Sigmoid colon (tissue), 7 donors: ENCODE data around the gene HOXB5. TPM values are rescaled to one million over a fixed set of nuclear protein-coding genes. Genes with fewer than 3 reads are reported as not detected.

Experiments used
- DNase-seq: peaks from one replicate; pipeline ENCODE4 v3.0.0-alpha.2; 2019
- H3K27ac ChIP-seq, 4 donors: fragments of 200-600 bp; sonication (generic); one replicate each; pipeline ENCODE4 v1.5.1; 2016 to 2019; ENCODE audit warnings: mild to moderate bottlenecking in 1 of 4
- H3K27me3 ChIP-seq, 3 donors: fragments of 200-600 bp; sonication (generic); one replicate each; pipeline ENCODE4 v1.5.1; 2019; ENCODE audit warnings: mild to moderate bottlenecking in 1 of 3
- H3K36me3 ChIP-seq, 4 donors: fragments of 200-600 bp; sonication (generic); one replicate each; pipeline ENCODE4 v1.5.1; 2016 to 2019
- H3K4me1 ChIP-seq, 4 donors: fragments of 200-600 bp; sonication (generic); one replicate each; pipeline ENCODE4 v1.5.1; 2017 to 2019
- H3K4me3 ChIP-seq, 4 donors: fragments of 200-600 bp; sonication (generic); one replicate each; pipeline ENCODE4 v1.5.1; 2017 to 2019; ENCODE audit warnings: mild to moderate bottlenecking in 2 of 4, moderate library complexity in 1 of 4
- H3K9me3 ChIP-seq, 4 donors: fragments of 200-600 bp in 3 of 4; sonication (generic) in 3 of 4; one replicate each; pipeline versions ENCODE4 v1.5.1 to v1.6.1; 2013 to 2019
- EP300 ChIP-seq, 4 donors: sonication (generic); formaldehyde crosslinking; IDR thresholded peaks; one replicate each; pipeline ENCODE4 v1.6.1; 2017; ENCODE audit warnings: antibody characterized with exemption in 4 of 4
- POLR2A ChIP-seq, 2 donors: fragments of 450-650 bp; IDR thresholded peaks; one replicate each; pipeline ENCODE4 v1.6.1; 2016; ENCODE audit warnings: antibody characterized with exemption in 2 of 2, mild to moderate bottlenecking in 2 of 2, moderate library complexity in 2 of 2
- POLR2AphosphoS5 ChIP-seq, 4 donors: sonication (generic); formaldehyde crosslinking; IDR thresholded peaks; one replicate each; pipeline ENCODE4 v1.6.1; 2017; ENCODE audit warnings: antibody characterized with exemption in 4 of 4
- whole genome bisulfite sequencing, 2 donors: extraction: QIAGEN DNeasy Blood & Tissue Kit; methylation state at CpG; one replicate each; pipeline ENCODE4 v1.1.7; 2013; 5-methylcytosine and 5-hydroxymethylcytosine counted together
- intact Hi-C: fragments of 100-400 bp; cut with DNase I; formaldehyde crosslinking; loops from one replicate; pipeline ENCODE4 v1.15.1; 2023
- polyA plus RNA-seq, 3 donors: library from polyadenylated mRNA; stranded (reverse); fragments of 200-250 nt; gene quantifications; one replicate each; pipeline ENCODE4 v1.2.3, GENCODE V29; 2013
- total RNA-seq, 4 donors: library from RNA; depleted of rRNA; stranded (reverse); fragments of >200 nt; gene quantifications; one replicate each; pipeline ENCODE4 v1.1.0, GENCODE V29; 2016
- TF ChIP-seq, protein P1 (sequence below), 4 experiments: fragments of 450-650 bp in 3 of 4; fragments of 200-600 bp in 1 of 4; IDR thresholded peaks; one replicate each; pipeline ENCODE4 v1.5.1; 2016 to 2019; ENCODE audit warnings: antibody characterized with exemption in 4 of 4, mild to moderate bottlenecking in 3 of 4, moderate library complexity in 2 of 4
- donor health status: healthy with polysubstance abuse.
- donor health status: Bipolar disorder and iron deficiency.
- donor health status: healthy.

Gene HOXB5
- total and polyA plus RNA-seq, 7 donors, result 1.5 to 13.9 (median 2.5) TPM

DNA sequence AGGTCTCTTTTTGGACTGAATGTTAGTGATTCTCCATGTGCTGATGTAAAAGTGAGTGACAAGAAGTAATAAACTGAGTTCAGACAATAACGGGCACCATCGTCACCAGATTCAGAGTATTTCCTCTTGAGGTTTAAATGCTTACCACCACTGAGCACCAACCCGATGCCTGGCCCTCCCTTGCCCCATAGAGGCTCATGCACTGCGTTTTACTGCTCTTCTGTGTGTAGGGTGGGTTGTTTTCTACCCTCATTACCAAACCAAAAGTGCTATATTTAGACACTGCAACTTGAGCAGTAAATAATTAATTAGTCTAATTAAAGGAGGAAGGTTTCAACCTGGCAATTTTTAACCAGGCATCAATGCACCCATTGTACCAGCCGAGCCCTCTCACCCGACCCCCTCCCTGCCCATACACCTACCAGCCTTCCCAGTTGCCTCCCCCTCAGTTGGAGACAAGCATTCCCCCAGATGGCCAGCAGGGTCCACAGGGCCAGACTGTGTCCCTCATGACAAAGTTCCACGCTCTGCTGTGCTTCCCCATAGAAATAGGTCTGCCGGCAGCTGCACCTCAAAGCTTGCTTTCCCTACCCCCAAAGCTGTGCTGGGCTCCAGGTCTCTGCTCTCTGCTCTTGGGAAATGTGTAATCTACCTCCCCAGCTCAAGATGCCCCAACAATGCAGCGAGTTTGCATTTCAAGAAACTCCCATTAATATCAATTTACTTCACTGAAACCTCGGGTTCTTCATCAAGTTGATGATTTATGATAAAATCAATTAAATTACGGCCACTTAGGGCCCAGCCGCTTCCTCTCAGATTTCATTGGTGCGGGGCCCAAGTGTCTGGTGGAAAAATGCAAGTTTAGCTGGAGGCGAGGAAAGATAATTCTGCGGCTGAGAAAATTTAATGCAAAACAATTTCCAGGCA, 31.4 kb downstream of the HOXB5 start:
- H3K4me3 ChIP-seq, result no peak overlapping the region

DNA sequence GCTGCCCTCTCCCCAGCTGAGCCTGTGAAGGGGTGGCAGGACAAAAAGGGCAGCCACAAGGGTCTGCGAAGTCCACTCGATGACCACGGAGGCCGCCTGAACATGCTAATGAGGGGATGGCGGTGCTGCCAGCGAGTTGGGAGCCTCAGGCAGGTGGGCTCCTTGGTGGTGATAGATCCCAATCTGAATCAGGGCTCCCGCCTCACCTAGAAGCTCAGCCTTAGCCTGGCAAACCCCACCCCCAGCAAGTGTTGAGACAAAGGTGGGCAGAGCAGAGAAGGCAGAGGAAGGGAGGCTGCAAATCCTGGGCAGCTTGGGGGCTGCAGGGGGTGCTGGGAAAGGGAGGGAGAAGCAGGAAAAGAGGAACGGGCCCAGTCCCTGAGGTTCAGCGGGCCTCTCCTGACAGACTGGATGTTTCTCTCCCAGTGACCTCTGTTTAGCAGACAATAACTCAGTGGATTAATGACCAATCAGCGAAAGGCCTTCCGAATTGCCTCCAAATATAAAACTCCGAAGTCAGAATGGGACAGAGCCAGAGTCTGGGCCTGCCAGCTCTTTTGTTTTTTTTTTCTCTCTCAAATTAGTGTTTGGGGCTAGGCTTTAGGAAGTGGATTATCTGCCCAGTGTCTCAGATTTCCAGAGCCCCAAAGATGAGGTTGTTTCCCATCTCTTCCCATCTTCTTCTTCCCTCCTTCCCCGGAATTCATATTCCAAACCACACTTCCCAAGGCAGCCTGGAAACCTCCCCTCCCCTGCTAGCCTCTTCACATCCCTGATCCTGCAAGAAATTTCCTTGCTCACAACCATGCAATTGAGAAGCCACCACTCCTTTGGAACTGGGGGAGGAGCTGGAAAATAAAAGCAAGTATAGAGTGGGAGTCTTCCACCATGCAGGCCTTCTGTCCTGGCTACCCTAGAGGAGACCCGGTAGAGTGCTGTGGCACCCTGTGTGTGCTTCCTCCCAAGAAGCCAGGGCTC, 33.5 kb downstream of the HOXB5 start:
- no peak for DNase-seq
- TF ChIP-seq POLR2A (IDR thresholded peaks at IDR 0.05), result peak in 1 of 2 donors; percentile 31
- no peak for TF ChIP-seq EP300 (IDR thresholded peaks at IDR 0.05)
- TF ChIP-seq POLR2AphosphoS5 (IDR thresholded peaks at IDR 0.05), result peak; percentile 60 to 83 (median 72)
- H3K4me3 ChIP-seq, result peak overlapping the region in 3 of 4 donors; percentile 24 to 52 (median 51)
- intact Hi-C loops, result no loop called here
- peaks cover 0 to 99% (median 95%) of the 10 kb centered on the region in 4 donors for H3K4me1 ChIP-seq
- peak overlapping the region; percentile 94 to 99 (median 96) for H3K27ac ChIP-seq
- WGBS, 2 donors, result 81 to 88% methylated on average over 14 of the region's 14 CpGs
- no peaks in the 10 kb centered on the region for H3K27me3 ChIP-seq
- H3K9me3 ChIP-seq, result no peaks in the 10 kb centered on the region
- no peaks in the 10 kb centered on the region for H3K36me3 ChIP-seq

More for the DNA sequence above, 31.4 kb downstream of the HOXB5 start:
- peaks cover 0 to 100% (median 99%) of the 10 kb centered on the region in 4 donors for H3K4me1 ChIP-seq
- H3K27ac ChIP-seq, result peak overlapping the region; percentile 94 to 99 (median 96)
- 67% methylated on average over 15 of the region's 15 CpGs for WGBS, 2 donors
- TF ChIP-seq POLR2AphosphoS5 (IDR thresholded peaks at IDR 0.05) (no peak), EP300 (IDR thresholded peaks at IDR 0.05) (no peak), POLR2A (IDR thresholded peaks at IDR 0.05) (no peak)
- TF ChIP-seq, protein P1, sequence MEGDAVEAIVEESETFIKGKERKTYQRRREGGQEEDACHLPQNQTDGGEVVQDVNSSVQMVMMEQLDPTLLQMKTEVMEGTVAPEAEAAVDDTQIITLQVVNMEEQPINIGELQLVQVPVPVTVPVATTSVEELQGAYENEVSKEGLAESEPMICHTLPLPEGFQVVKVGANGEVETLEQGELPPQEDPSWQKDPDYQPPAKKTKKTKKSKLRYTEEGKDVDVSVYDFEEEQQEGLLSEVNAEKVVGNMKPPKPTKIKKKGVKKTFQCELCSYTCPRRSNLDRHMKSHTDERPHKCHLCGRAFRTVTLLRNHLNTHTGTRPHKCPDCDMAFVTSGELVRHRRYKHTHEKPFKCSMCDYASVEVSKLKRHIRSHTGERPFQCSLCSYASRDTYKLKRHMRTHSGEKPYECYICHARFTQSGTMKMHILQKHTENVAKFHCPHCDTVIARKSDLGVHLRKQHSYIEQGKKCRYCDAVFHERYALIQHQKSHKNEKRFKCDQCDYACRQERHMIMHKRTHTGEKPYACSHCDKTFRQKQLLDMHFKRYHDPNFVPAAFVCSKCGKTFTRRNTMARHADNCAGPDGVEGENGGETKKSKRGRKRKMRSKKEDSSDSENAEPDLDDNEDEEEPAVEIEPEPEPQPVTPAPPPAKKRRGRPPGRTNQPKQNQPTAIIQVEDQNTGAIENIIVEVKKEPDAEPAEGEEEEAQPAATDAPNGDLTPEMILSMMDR (IDR thresholded peaks at IDR 0.05), result peak in 2 of 4 experiments; percentile 11 to 38
- no peaks in the 10 kb centered on the region for H3K9me3 ChIP-seq
- no peaks in the 10 kb centered on the region for H3K27me3 ChIP-seq
- H3K36me3 ChIP-seq, result no peaks in the 10 kb centered on the region
- intact Hi-C loops, result no loop called here
- DNase-seq, result no peak

DNA sequence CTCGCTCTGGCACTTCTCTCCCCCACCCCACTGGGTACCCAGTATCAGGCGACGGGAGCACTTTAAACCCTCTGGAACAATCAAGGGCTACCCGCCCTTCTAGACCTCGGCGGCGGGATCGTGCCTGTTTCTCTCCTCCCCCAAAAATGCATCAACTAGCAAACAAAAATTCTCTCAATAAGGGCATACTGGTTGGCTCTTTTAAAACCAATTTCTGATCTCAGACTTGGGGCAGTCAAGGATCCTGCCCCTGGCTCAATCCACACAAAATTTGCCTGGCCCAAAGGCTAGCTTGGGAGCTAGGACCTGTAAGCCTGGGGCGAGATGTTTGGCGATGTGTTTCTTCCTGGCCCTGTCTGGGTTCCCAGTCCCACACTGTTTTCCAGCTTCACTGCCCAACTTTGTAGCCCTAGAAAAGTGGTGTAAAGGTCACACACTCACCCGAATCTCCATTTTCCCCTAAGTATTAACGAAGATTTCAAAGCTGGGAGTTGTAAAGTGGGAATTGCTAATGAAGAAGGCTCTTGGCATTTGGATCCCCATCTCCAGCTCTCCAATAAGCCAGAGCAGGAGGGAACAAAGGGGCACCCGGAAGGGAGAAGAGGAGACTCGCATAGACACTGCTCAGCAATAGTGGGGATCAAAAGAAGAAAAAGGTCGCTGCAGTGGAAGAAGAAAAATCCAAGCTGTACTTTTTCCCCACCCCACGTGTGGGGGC, 34.3 kb downstream of the HOXB5 start:
- Histone ChIP-seq H3K9me3 (no peaks in the 10 kb centered on the region), H3K4me1 (peaks cover 0 to 98% (median 89%) of the 10 kb centered on the region in 4 donors), H3K27ac (peak overlapping the region; percentile 94 to 99 (median 96)), H3K36me3 (no peaks in the 10 kb centered on the region), H3K4me3 (peak overlapping the region in 3 of 4 donors; percentile 24 to 52 (median 51)), H3K27me3 (no peaks in the 10 kb centered on the region)
- intact Hi-C loops, result no loop called here
- WGBS, 2 donors, result 80 to 85% methylated on average over 16 of the region's 16 CpGs
- DNase-seq, result peak; percentile 55
- TF ChIP-seq POLR2AphosphoS5 (IDR thresholded peaks at IDR 0.05) (no peak), EP300 (IDR thresholded peaks at IDR 0.05) (no peak), POLR2A (IDR thresholded peaks at IDR 0.05) (no peak)
- TF ChIP-seq, protein P1 (IDR thresholded peaks at IDR 0.05), result no peak

DNA sequence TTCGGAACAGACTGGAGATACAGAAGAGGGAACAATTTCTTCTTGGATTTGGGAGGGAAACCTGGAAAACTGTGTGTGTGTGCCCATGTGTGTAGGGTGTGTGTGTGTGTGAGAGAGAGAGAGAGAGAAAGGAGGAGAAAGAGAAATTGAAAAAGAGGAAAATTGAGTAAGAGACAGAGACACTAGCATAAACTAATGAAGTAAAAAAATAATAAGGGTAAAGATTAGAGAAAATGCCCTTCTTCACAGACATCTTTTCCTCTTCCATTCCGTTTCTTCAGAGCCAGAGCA, 34.8 kb downstream of the HOXB5 start:
- WGBS, 2 donors, result 87 to 89% methylated on average over 2 of the region's 2 CpGs
- no peaks in the 10 kb centered on the region for H3K27me3 ChIP-seq

More for the DNA sequence above, 34.8 kb downstream of the HOXB5 start:
- Histone ChIP-seq H3K27ac (peak overlapping the region; percentile 94 to 99 (median 96)), H3K36me3 (no peaks in the 10 kb centered on the region), H3K4me3 (peak overlapping the region in 3 of 4 donors; percentile 24 to 52 (median 51)), H3K4me1 (peaks cover 0 to 98% (median 89%) of the 10 kb centered on the region in 4 donors), H3K9me3 (no peaks in the 10 kb centered on the region)
- TF ChIP-seq POLR2A (IDR thresholded peaks at IDR 0.05) (no peak), POLR2AphosphoS5 (IDR thresholded peaks at IDR 0.05) (no peak), EP300 (IDR thresholded peaks at IDR 0.05) (no peak)
- TF ChIP-seq, protein P1 (IDR thresholded peaks at IDR 0.05), result no peak
- intact Hi-C loops, result no loop called here
- DNase-seq, result no peak
